ENCODE measurements around the gene IQGAP2. TPM values are rescaled to one million over a fixed set of nuclear protein-coding genes. Genes with fewer than 3 reads are reported as not detected.

Gene IQGAP2, protein sequence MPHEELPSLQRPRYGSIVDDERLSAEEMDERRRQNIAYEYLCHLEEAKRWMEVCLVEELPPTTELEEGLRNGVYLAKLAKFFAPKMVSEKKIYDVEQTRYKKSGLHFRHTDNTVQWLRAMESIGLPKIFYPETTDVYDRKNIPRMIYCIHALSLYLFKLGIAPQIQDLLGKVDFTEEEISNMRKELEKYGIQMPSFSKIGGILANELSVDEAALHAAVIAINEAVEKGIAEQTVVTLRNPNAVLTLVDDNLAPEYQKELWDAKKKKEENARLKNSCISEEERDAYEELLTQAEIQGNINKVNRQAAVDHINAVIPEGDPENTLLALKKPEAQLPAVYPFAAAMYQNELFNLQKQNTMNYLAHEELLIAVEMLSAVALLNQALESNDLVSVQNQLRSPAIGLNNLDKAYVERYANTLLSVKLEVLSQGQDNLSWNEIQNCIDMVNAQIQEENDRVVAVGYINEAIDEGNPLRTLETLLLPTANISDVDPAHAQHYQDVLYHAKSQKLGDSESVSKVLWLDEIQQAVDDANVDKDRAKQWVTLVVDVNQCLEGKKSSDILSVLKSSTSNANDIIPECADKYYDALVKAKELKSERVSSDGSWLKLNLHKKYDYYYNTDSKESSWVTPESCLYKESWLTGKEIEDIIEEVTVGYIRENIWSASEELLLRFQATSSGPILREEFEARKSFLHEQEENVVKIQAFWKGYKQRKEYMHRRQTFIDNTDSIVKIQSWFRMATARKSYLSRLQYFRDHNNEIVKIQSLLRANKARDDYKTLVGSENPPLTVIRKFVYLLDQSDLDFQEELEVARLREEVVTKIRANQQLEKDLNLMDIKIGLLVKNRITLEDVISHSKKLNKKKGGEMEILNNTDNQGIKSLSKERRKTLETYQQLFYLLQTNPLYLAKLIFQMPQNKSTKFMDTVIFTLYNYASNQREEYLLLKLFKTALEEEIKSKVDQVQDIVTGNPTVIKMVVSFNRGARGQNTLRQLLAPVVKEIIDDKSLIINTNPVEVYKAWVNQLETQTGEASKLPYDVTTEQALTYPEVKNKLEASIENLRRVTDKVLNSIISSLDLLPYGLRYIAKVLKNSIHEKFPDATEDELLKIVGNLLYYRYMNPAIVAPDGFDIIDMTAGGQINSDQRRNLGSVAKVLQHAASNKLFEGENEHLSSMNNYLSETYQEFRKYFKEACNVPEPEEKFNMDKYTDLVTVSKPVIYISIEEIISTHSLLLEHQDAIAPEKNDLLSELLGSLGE (N-terminal part only)
- total RNA-seq (2021; fragmentation: NEBNext Ultra II Directional; extraction: Animal tissue kit (Norgen Biotek cat#: 25700)) (57.7 and 66.0 TPM in 2 replicates), polyA plus RNA-seq (2011; rRNA removed) (11.6 and 19.7 TPM in 2 replicates), polyA minus RNA-seq (2011; rRNA and poly(A)+ RNA removed) (42.2 and 91.4 TPM in 2 replicates)
- 26.3 TPM for polyA plus RNA-seq (2011; cell fraction: cytosol; rRNA removed)
- 37.1 TPM for polyA plus RNA-seq (2011; cell fraction: nucleus; rRNA removed)
- 41.4 to 77.2 TPM (median 44.6 TPM) in 4 replicates for polyA plus RNA-seq (2012, experiment 1 of 2)
- polyA plus RNA-seq (2012, experiment 2 of 2): 3.8 TPM
- polyA plus RNA-seq (2013, experiment 1 of 2): 125 TPM
- polyA plus RNA-seq (2013, experiment 2 of 2): 128 TPM
- polyA minus RNA-seq (2011; cell fraction: cytosol; rRNA and poly(A)+ RNA removed): 35.8 TPM
- 40.6 TPM for polyA minus RNA-seq (2011; cell fraction: nucleus; rRNA and poly(A)+ RNA removed)
- long read RNA-seq, experiment 1, full-length matches to known transcripts: 4 of 50 reads
- long read RNA-seq, experiment 1, partial matches to known transcripts: 38 of 50 reads
- long read RNA-seq, experiment 1, other reads (novel, unspliced or antisense): 8 of 50 reads
- long read RNA-seq, experiment 2, partial matches to known transcripts: 7 of 12 reads
- long read RNA-seq, experiment 2, other reads (novel, unspliced or antisense): 5 of 12 reads

GRCh38 chr5:76402886-76403765, at the start of gene IQGAP2:
Gene IQGAP2 (plus strand): TSS chr5:76403285. CDS start chr5:76403546, 261 bp downstream.
- Histone ChIP-seq H3K79me1 (ENCODE audit: low read depth, low read length) (no peaks in the 10 kb centered on the region; the same call in 1 of the 2 replicates), H2BK15ac (ENCODE audit: low read length) (no peak within 1 kb of the TSS), H3K4me1 (replicated peaks in 1 of 4; ENCODE audit: control insufficient read depth in 3 of 4, insufficient read depth in 4 of 4, low read length in 3 of 4) (peaks cover 4 to 12% (median 7%) of the 10 kb centered on the region in 4 experiments; a peak in 5 of 7 replicates), H3K27me3 (replicated peaks in 1 of 4; ENCODE audit: control insufficient read depth in 3 of 4, extremely low read depth in 1 of 4, insufficient read depth in 3 of 4, low read length in 3 of 4) (no peaks in the 10 kb centered on the region; a peak in 1 of 7 replicates), H4K5ac (ENCODE audit: insufficient read length, low read depth, low read length) (peak within 1 kb of the TSS; percentile 45), H3K18ac (ENCODE audit: extremely low read depth, low read length) (peak within 1 kb of the TSS; percentile 71), H2AFZ (ENCODE audit: low read length) (peak within 1 kb of the TSS; percentile 71), H3K27ac (ENCODE audit: low read depth, low read length) (no peak within 1 kb of the TSS), H3K9ac (replicated peaks in 1 of 4; ENCODE audit: extremely low read depth in 1 of 4, low read depth in 3 of 4, low read length in 3 of 4) (peak within 1 kb of the TSS; percentile 16 to 79 (median 58)), H2BK20ac (ENCODE audit: low read length) (no peak within 1 kb of the TSS; the same call in 1 of the 2 replicates), H3K23me2 (ENCODE audit: low read depth, low read length) (peaks cover 9% of the 10 kb centered on the region; the same call in 1 of the 2 replicates), H2AK5ac (ENCODE audit: low read depth, low read length) (no peak within 1 kb of the TSS), H3K79me2 (ENCODE audit: control insufficient read depth in 1 of 2, insufficient read depth in 2 of 2, low read length in 2 of 2) (peaks cover 10 to 39% of the 10 kb centered on the region in 2 experiments), H4K91ac (replicated peaks; ENCODE audit: insufficient read length, low read length) (peak within 1 kb of the TSS; percentile 77), H3K56ac (replicated peaks; ENCODE audit: insufficient read length, low read depth, low read length) (peak within 1 kb of the TSS; percentile 66), H3K4me3 (ENCODE audit: extremely low read depth in 1 of 4, insufficient read depth in 2 of 4, low read depth in 3 of 4, low read length in 4 of 4) (peak within 1 kb of the TSS; percentile 49 to 83 (median 67)), H3K4ac (replicated peaks; ENCODE audit: insufficient read length, low read depth, low read length) (no peak within 1 kb of the TSS), H4K20me1 (replicated peaks in 1 of 2; ENCODE audit: control insufficient read depth in 1 of 2, insufficient read depth in 2 of 2, low read length in 2 of 2) (no peaks in the 10 kb centered on the region), H4K8ac (ENCODE audit: extremely low read depth, insufficient read depth, low read length) (peak within 1 kb of the TSS; percentile 95), H3K23ac (ENCODE audit: insufficient read length) (no peak within 1 kb of the TSS), H2BK120ac (replicated peaks; ENCODE audit: low read depth, low read length) (peak within 1 kb of the TSS; percentile 22), H3K36me3 (ENCODE audit: control insufficient read depth in 2 of 4, insufficient read depth in 4 of 4, low read length in 3 of 4) (peaks cover 0 to under 1% (median under 1%) of the 10 kb centered on the region in 4 experiments; a peak in 2 of 8 replicates), H3K9me3 (ENCODE audit: insufficient read depth in 2 of 2, low read depth in 1 of 2, low read length in 1 of 2) (no peaks in the 10 kb centered on the region), H3K4me2 (ENCODE audit: insufficient read depth in 1 of 2, low read depth in 2 of 2, low read length in 2 of 2) (peak within 1 kb of the TSS; percentile 63 to 74), H2BK12ac (ENCODE audit: low read depth, low read length) (peak within 1 kb of the TSS; percentile 52; the same call in 1 of the 2 replicates), H2BK5ac (ENCODE audit: low read depth, low read length) (peak within 1 kb of the TSS; percentile 68; the same call in 1 of the 2 replicates), H3K14ac (ENCODE audit: insufficient read length) (no peak within 1 kb of the TSS)
- peak in 1 of 2 experiments; percentile 88 for DNase-seq (ENCODE audit: low read depth in 1 of 2, low spot score in 2 of 2)
- FAIRE-seq: no peak
- ChIA-PET POLR2A (ENCODE audit: partially characterized antibody) (interaction anchor here (0.6 to 2.2 kb wide), 18 partner anchors 11 to 238 kb away, joined by 3 to 10 read pairs (median 4); no protein-coding TSS in a partner anchor), CTCF (ENCODE audit: partially characterized antibody) (interaction anchor here (0.6 to 4.1 kb wide), 54 partner anchors 9 to 372 kb away, joined by 3 to 33 read pairs (median 4); no protein-coding TSS in a partner anchor)
- 1% methylated on average over 86 of the region's 92 CpGs; no CpG with 5 or more reads in 1 of the 2 experiments for WGBS, 2 experiments (ENCODE audit: extremely low coverage in 1 of 2, insufficient coverage in 1 of 2, insufficient read length in 1 of 2, insufficient replicate concordance in 2 of 2, low coverage in 1 of 2, low lambda C conversion rate in 2 of 2, missing lambda C conversion rate in 1 of 2)
- TF ChIP-seq BACH1 (IDR thresholded peaks at IDR 0.05; ENCODE audit: low read length) (peak; percentile 74), BRCA1 (IDR thresholded peaks at IDR 0.05; ENCODE audit: low read depth, low read length) (no peak)

All from H1 (cell line).